CD4-positive, alpha-beta T cell treated with Interleukin-17A for 1 hour (primary cell): Measurements from ENCODE around the gene ACTRT2.

Experiments
- DNase-seq: peaks from one replicate; pipeline ENCODE4 v3.0.0-alpha.2; 2020

ACTRT2 gene

DNA sequence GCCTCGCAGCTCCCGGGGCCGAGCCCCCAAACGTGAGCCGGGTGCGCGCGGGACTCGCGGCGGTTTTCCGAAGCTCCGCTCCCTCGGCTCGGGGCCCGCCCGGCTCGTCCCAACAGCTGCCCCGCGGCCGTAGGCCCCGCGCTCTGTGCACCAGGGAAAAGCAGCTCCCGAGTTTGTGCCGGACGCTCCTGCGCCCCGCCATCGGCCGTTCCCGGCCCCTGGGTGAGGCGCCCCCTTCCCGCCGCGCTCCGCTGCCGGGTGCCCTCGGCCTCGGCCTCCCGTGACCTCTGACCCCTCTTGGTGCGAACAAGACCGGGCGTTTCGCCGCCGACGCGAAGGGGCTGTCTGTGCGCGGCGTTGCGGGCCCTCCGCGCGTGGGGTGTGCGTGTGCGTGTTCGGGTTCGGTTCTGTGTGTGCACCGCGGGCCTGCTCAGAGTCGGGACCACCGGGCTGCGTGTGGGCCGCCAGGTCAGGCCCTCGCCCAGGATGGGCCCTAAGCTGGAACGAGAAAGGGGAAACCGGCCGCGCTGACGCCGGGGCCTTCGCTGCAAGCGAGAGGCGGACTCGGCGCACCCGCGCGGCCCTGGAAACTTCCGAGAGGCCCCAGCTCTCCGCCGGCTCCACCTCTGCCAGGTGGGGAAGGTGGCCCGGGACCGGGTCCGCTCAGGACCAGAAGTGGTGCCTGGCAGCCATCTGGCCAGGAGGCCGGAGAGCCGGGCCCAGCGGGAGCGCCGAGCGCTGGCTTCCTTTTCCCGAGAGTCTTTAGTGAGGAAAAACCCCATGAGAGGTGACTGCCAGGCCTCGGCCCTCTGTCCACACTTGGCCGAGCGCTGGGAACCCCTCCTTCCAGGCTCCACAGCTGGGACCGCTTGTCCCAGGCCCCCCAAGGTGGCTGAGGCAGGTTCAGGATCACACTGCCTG lies 49.6 kb downstream of the ACTRT2 start:
- no peak for DNase-seq

DNA sequence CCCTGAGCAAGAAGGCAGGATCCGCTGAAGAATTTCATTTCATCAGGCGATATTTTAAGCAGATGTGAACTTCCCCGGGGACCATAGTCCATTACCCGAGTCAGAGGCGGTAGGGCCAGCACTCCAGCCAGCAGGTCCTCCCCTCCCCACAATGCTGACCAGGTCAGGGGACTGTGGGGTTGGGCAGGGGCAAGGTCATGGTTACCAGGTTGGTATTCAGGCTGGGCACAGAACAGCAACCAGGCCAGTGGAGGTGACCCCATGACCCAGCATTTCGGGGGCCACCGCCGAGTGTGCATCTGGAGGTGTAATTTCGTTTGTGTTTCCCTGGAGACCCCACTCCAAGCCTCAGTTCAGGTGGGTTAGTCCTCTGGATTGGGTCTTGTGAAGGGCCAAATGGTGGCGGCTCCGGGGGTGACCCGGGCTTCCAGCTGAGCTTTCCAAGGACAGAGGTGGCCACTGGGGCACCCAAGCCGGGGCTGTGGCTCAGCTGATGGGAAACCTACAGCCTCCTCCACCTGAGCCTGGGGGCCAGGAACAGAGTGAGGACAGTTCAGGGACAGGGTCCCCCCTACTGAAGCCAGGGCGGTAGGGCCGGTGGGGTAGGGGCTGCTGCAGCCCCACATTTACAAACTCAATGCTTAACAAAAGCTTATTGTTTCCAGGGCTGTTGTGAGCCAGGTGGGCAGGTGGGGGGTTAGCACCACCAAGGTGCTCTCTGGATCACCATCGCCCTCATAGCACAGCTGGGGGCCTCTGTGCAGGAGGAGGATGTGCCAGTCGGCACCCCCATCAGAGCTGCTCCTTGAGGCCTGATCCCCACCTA lies 50.5 kb downstream of the ACTRT2 start:
- no peak for DNase-seq
